K562 (cell line): Measurements from ENCODE around the gene EYA2. TPM values are rescaled to one million over a fixed set of nuclear protein-coding genes. Genes with fewer than 3 reads are reported as not detected.

Experiments
- CC2D1A ChIP-seq: fragments of 450-650 bp; IDR thresholded peaks from 2 replicates; pipeline ENCODE4 v1.6.1; 2017; ENCODE audit warnings: mild to moderate bottlenecking
- HDAC8 ChIP-seq: fragments of 450-650 bp; IDR thresholded peaks from 2 replicates; pipeline ENCODE4 v1.6.1; 2016; ENCODE audit warnings: mild to moderate bottlenecking, missing genetic modification characterization, moderate library complexity, missing compliant biosample characterization
- HNRNPH1 ChIP-seq: fragments of 200-400 bp; formaldehyde crosslinking; optimal IDR thresholded peaks from 2 replicates; pipeline ENCODE3; 2017; ENCODE audit warnings: low read depth, mild to moderate bottlenecking, low read length, moderate library complexity
- IRF2 ChIP-seq: sonication (generic); formaldehyde crosslinking; IDR thresholded peaks from 2 replicates; pipeline ENCODE4 v1.8.1; 2022; ENCODE audit warnings: mild to moderate bottlenecking, missing genetic modification reagents
- MAFG ChIP-seq: fragments of 450-650 bp; conservative IDR thresholded peaks from 2 replicates; pipeline ENCODE4 v1.6.1; 2016; ENCODE audit warnings: missing genetic modification characterization, missing compliant biosample characterization
- NCOA2 ChIP-seq, 2 experiments: fragments of 450-650 bp; IDR thresholded peaks; 2 replicates each; pipeline ENCODE4 v1.6.1; 2018; ENCODE audit warnings: mild to moderate bottlenecking in 2 of 2, moderate library complexity in 1 of 2; ENCODE audit not compliant: partially characterized antibody in 2 of 2
- NONO ChIP-seq, 2 experiments: fragments of 200-400 bp in 1 of 2; fragments of 450-650 bp in 1 of 2; formaldehyde crosslinking in 1 of 2; IDR thresholded peaks; 2 replicates each; pipeline ENCODE4 v1.6.1; 2017; ENCODE audit warnings: low read depth in 2 of 2, mild to moderate bottlenecking in 2 of 2, moderate library complexity in 2 of 2, low read length in 1 of 2
- PHB ChIP-seq: fragments of 250-450 bp; sonication (Bioruptor Pico); IDR thresholded peaks from 2 replicates; pipeline ENCODE4 v1.5.0; 2021
- TCF3 ChIP-seq: sonication (generic); formaldehyde crosslinking; IDR thresholded peaks from 2 replicates; pipeline ENCODE4 v1.4.0; 2020; ENCODE audit warnings: mild to moderate bottlenecking, missing genetic modification reagents
- TEAD4 ChIP-seq, 2 experiments: sonication (generic) in 1 of 2; formaldehyde crosslinking in 1 of 2; IDR thresholded peaks; 2 replicates each; pipeline versions ENCODE4 v1.6.1 to v1.8.0; 2012 to 2022; ENCODE audit warnings: borderline replicate concordance in 1 of 2, inconsistent platforms in 1 of 2, low read length in 1 of 2, mild to moderate bottlenecking in 1 of 2, missing genetic modification reagents in 1 of 2
- XRCC5 ChIP-seq: fragments of 200-400 bp; formaldehyde crosslinking; IDR thresholded peaks from 2 replicates; pipeline ENCODE4 v1.6.1; 2017; ENCODE audit warnings: low read depth, mild to moderate bottlenecking, low read length
- ZNF436 ChIP-seq: fragments of 250-450, 450-650 bp; sonication (Bioruptor Pico); formaldehyde crosslinking; IDR thresholded peaks from 2 replicates; pipeline ENCODE4 v1.7.0; 2020; ENCODE audit warnings: mild to moderate bottlenecking
- ZNF584 ChIP-seq: fragments of 200-800 bp; sonication (Bioruptor generic); IDR thresholded peaks from 2 replicates; pipeline ENCODE4 v1.6.1; 2016; ENCODE audit warnings: low read depth, mild to moderate bottlenecking, missing genetic modification characterization, missing compliant biosample characterization
- polyA plus RNA-seq, 8 experiments: library from polyadenylated mRNA; depleted of rRNA in 4 of 8; stranded (reverse) in 5 of 8; unstranded in 3 of 8; fragments of >200 nt; fragmentation: Nextera tagmentation in 2 of 8; fragmentation: Illumina TruSeq in 1 of 8; extraction: Ambion mirVana in 2 of 8; extraction: Trizol in 1 of 8; gene quantifications; 2 replicates each; pipeline versions ENCODE4 v1.2.1 to v1.2.3, GENCODE V29; 2011 to 2014; ENCODE audit warnings: inconsistent platforms in 1 of 8, missing spikeins in 1 of 8
- total RNA-seq, 7 experiments: library from RNA; depleted of rRNA in 6 of 7; stranded (reverse); fragments of >200 nt in 6 of 7; fragmentation: Illumina TruSeq in 2 of 7; extraction: Trizol in 2 of 7; gene quantifications; 2 replicates each; pipeline versions ENCODE4 v1.2.1 to v1.2.3, GENCODE V29; 2011 to 2021; ENCODE audit warnings: low replicate concordance in 1 of 7
- TF ChIP-seq, protein P1 (sequence below): fragments of 450-650 bp; formaldehyde crosslinking; IDR thresholded peaks from 2 replicates; pipeline ENCODE4 v1.4.0; 2020; ENCODE audit warnings: mild to moderate bottlenecking, mixed read lengths
- TF ChIP-seq, protein P2 (sequence below): sonication (generic); formaldehyde crosslinking; IDR thresholded peaks from 2 replicates; pipeline ENCODE4 v1.8.1; 2023; ENCODE audit warnings: mild to moderate bottlenecking, missing genetic modification reagents
- TF ChIP-seq, protein P3 (sequence below): sonication (generic); formaldehyde crosslinking; IDR thresholded peaks from 2 replicates; pipeline ENCODE4 v1.8.0; 2022; ENCODE audit warnings: missing genetic modification reagents, mild to moderate bottlenecking, borderline replicate concordance
- TF ChIP-seq, protein P4 (sequence below): fragments of 450-650 bp; formaldehyde crosslinking; IDR thresholded peaks from 2 replicates; pipeline ENCODE4 v1.4.0; 2020; ENCODE audit warnings: mild to moderate bottlenecking, moderate library complexity

The EYA2 gene
- total and polyA plus RNA-seq, 9 of the 15 experiments (the other 6 are each of a cell fraction or from before 2014, with no cell fraction given): 0.03 TPM; not detected in 8

DNA sequence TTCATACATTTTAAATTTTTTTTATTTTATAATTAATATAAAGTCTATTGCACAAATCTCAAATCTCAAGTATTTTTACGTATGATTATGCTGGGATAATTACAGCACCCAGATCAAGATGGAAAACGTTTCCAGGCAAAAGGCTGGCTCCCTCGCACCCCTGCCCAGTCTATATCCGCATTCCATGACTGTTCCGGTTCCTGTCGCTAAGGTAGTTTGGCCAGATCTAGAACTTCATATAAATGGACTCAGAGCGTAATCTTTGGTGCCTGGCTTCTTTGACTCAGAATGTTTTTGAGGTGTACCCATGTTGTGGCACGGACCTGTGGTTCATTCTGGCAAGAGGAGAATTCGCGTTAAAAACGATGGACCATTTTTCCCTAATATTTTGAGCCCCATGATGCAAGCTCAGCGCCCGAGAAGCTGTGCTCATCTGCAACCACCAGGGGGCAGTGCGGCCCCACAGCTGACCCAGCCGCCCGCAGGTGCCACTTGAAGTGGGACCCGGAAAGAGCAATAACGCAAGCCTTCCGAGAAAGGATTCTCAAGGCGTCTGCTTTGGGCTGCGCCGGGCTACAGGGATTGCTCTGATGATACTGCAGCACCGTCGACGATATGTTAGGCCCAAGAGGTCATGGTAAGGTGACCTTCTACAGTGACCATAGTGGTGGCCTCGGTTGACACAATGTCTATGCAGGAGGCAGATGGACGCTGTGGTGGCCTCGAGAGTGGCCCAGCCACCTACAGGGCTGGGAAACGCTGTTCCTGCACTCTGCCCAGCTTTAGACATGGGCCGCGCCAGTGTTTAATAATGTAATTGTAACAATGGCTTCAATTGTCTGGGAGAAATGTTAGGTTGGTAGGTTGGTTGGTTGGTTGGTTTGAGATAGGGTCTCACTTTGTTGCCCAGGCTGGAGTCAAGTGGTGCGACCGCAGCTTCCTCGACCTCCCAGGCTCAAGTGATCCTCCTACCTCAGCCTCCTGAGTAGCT is 301.7 kb downstream of the EYA2 start (continued):
- TF ChIP-seq, protein P1, sequence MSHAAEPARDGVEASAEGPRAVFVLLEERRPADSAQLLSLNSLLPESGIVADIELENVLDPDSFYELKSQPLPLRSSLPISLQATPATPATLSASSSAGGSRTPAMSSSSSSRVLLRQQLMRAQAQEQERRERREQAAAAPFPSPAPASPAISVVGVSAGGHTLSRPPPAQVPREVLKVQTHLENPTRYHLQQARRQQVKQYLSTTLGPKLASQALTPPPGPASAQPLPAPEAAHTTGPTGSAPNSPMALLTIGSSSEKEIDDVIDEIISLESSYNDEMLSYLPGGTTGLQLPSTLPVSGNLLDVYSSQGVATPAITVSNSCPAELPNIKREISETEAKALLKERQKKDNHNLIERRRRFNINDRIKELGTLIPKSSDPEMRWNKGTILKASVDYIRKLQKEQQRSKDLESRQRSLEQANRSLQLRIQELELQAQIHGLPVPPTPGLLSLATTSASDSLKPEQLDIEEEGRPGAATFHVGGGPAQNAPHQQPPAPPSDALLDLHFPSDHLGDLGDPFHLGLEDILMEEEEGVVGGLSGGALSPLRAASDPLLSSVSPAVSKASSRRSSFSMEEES: no peak
- TF ChIP-seq, protein P2, sequence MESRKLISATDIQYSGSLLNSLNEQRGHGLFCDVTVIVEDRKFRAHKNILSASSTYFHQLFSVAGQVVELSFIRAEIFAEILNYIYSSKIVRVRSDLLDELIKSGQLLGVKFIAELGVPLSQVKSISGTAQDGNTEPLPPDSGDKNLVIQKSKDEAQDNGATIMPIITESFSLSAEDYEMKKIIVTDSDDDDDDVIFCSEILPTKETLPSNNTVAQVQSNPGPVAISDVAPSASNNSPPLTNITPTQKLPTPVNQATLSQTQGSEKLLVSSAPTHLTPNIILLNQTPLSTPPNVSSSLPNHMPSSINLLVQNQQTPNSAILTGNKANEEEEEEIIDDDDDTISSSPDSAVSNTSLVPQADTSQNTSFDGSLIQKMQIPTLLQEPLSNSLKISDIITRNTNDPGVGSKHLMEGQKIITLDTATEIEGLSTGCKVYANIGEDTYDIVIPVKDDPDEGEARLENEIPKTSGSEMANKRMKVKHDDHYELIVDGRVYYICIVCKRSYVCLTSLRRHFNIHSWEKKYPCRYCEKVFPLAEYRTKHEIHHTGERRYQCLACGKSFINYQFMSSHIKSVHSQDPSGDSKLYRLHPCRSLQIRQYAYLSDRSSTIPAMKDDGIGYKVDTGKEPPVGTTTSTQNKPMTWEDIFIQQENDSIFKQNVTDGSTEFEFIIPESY (CRISPR knock-in tag): peak; percentile 78; the same call in 1 of the 2 replicates
- TF ChIP-seq, protein P3, sequence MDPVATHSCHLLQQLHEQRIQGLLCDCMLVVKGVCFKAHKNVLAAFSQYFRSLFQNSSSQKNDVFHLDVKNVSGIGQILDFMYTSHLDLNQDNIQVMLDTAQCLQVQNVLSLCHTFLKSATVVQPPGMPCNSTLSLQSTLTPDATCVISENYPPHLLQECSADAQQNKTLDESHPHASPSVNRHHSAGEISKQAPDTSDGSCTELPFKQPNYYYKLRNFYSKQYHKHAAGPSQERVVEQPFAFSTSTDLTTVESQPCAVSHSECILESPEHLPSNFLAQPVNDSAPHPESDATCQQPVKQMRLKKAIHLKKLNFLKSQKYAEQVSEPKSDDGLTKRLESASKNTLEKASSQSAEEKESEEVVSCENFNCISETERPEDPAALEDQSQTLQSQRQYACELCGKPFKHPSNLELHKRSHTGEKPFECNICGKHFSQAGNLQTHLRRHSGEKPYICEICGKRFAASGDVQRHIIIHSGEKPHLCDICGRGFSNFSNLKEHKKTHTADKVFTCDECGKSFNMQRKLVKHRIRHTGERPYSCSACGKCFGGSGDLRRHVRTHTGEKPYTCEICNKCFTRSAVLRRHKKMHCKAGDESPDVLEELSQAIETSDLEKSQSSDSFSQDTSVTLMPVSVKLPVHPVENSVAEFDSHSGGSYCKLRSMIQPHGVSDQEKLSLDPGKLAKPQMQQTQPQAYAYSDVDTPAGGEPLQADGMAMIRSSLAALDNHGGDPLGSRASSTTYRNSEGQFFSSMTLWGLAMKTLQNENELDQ (CRISPR knock-in tag): no peak
- TF ChIP-seq PHB: no peak
- TF ChIP-seq TEAD4 (IDR thresholded peaks at IDR 0.05; ENCODE audit: low read length): peak; percentile 10; the same call in 1 of the 2 replicates
- TF ChIP-seq TEAD4 (CRISPR knock-in tag; IDR thresholded peaks at IDR 0.05; ENCODE audit: borderline replicate concordance): no peak
- TF ChIP-seq HNRNPH1: no peak
- TF ChIP-seq IRF2 (CRISPR knock-in tag): no peak
- TF ChIP-seq, protein P4, sequence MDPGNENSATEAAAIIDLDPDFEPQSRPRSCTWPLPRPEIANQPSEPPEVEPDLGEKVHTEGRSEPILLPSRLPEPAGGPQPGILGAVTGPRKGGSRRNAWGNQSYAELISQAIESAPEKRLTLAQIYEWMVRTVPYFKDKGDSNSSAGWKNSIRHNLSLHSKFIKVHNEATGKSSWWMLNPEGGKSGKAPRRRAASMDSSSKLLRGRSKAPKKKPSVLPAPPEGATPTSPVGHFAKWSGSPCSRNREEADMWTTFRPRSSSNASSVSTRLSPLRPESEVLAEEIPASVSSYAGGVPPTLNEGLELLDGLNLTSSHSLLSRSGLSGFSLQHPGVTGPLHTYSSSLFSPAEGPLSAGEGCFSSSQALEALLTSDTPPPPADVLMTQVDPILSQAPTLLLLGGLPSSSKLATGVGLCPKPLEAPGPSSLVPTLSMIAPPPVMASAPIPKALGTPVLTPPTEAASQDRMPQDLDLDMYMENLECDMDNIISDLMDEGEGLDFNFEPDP (CRISPR knock-in tag): no peak
- no peak for TF ChIP-seq ZNF436 (CRISPR knock-in tag)
- 0 out of 2 replicates have a peak, but pooled peaks have one; percentile 61 for TF ChIP-seq HDAC8 (tag)
- peak; percentile 83 for TF ChIP-seq XRCC5
- 0 out of 2 replicates have a peak, but pooled peaks have one; percentile 13 for TF ChIP-seq MAFG (tag)
- no peak for TF ChIP-seq NCOA2 (IDR thresholded peaks at IDR 0.05; ENCODE audit: partially characterized antibody in 2 of 2)
- no peak for TF ChIP-seq ZNF584 (CRISPR knock-in tag)
- peak; percentile 31; the same call in 1 of the 2 replicates for TF ChIP-seq TCF3 (CRISPR knock-in tag)
- TF ChIP-seq CC2D1A: peak; percentile 79; the same call in 1 of the 2 replicates
- no peak for TF ChIP-seq NONO (IDR thresholded peaks at IDR 0.05; ENCODE audit: low read depth in 2 of 2, low read length in 1 of 2)
